ENCODE data around the gene GRK3.
A peak's percentile ranks its signal among the peaks of the same experiment; 100 is the strongest.

GRK3 gene

GRCh38 chr22:25697978-25698377, 133.5 kb downstream of the GRK3 start:
- no peak for DNase-seq
- no CpG with 5 or more reads among the region's 2 CpGs for WGBS (ENCODE audit: extremely low coverage, insufficient coverage, insufficient read length)
- no peak overlapping the region for H3K4ac ChIP-seq (ENCODE audit: low read depth, low read length)

GRCh38 chr22:25698461-25698860, 134.0 kb downstream of the GRK3 start:
- Histone ChIP-seq H3K79me1 (ENCODE audit: low read length) (no peaks in the 10 kb centered on the region), H3K18ac (ENCODE audit: low read length) (no peak overlapping the region), H2BK5ac (ENCODE audit: low read depth, low read length, poor library complexity) (no peak overlapping the region), H4K12ac (ENCODE audit: low read depth, low read length) (no peak overlapping the region), H2AK5ac (ENCODE audit: low read length) (no peak overlapping the region), H2BK120ac (ENCODE audit: insufficient read depth, low read length, poor library complexity) (no peak overlapping the region), H2AFZ (ENCODE audit: insufficient read depth, low read length, poor library complexity) (no peak overlapping the region), H4K91ac (ENCODE audit: low read depth, low read length) (no peak overlapping the region), H4K8ac (ENCODE audit: low read depth, low read length) (no peak overlapping the region), H3K36me3 (ENCODE audit: control insufficient read depth in 1 of 2, insufficient read depth in 2 of 2, low read length in 2 of 2) (peaks cover 0 to 5% of the 10 kb centered on the region in 2 experiments), H3K4me2 (ENCODE audit: low read length) (no peak overlapping the region), H3K14ac (ENCODE audit: low read length) (no peak overlapping the region), H3K4me1 (ENCODE audit: control insufficient read depth in 1 of 2, insufficient read depth in 2 of 2, low read length in 2 of 2) (peaks cover 0 to 10% of the 10 kb centered on the region in 2 experiments), H3K4me3 (ENCODE audit: low read depth, low read length) (no peak overlapping the region), H2BK12ac (ENCODE audit: low read length) (no peak overlapping the region), H3K79me2 (ENCODE audit: control insufficient read depth, insufficient read depth, low read length, poor library complexity) (no peaks in the 10 kb centered on the region), H3K23ac (ENCODE audit: low read length) (no peak overlapping the region), H3K27ac (ENCODE audit: low read depth, low read length) (peak overlapping the region; percentile 57), H3K27me3 (ENCODE audit: insufficient read depth, low read length) (no peaks in the 10 kb centered on the region), H3K9ac (ENCODE audit: low read length) (no peak overlapping the region), H3K9me3 (ENCODE audit: insufficient read depth, low read depth, low read length) (no peaks in the 10 kb centered on the region), H3K4ac (ENCODE audit: low read depth, low read length) (no peak overlapping the region)
- DNase-seq = peak; percentile 95
- no CpG with 5 or more reads among the region's 7 CpGs for WGBS (ENCODE audit: extremely low coverage, insufficient coverage, insufficient read length)

More at GRCh38 chr22:25697978-25698377, 133.5 kb downstream of the GRK3 start:
- H3K9ac ChIP-seq (ENCODE audit: low read length) = no peak overlapping the region
- peaks cover 0 to 5% of the 10 kb centered on the region in 2 experiments for H3K36me3 ChIP-seq (ENCODE audit: control insufficient read depth in 1 of 2, insufficient read depth in 2 of 2, low read length in 2 of 2)
- no peak overlapping the region for H2AK5ac ChIP-seq (ENCODE audit: low read length)
- no peak overlapping the region for H3K23ac ChIP-seq (ENCODE audit: low read length)
- H2AFZ ChIP-seq (ENCODE audit: insufficient read depth, low read length, poor library complexity) = no peak overlapping the region
- peaks cover 0 to 10% of the 10 kb centered on the region in 2 experiments for H3K4me1 ChIP-seq (ENCODE audit: control insufficient read depth in 1 of 2, insufficient read depth in 2 of 2, low read length in 2 of 2)
- H4K8ac ChIP-seq (ENCODE audit: low read depth, low read length) = no peak overlapping the region
- H2BK5ac ChIP-seq (ENCODE audit: low read depth, low read length, poor library complexity) = peak overlapping the region; percentile 32
- no peak overlapping the region for H4K12ac ChIP-seq (ENCODE audit: low read depth, low read length)
- no peak overlapping the region for H3K18ac ChIP-seq (ENCODE audit: low read length)
- H3K27me3 ChIP-seq (ENCODE audit: insufficient read depth, low read length) = no peaks in the 10 kb centered on the region
- no peak overlapping the region for H4K91ac ChIP-seq (ENCODE audit: low read depth, low read length)
- H2BK120ac ChIP-seq (ENCODE audit: insufficient read depth, low read length, poor library complexity) = peak overlapping the region; percentile 6
- H3K9me3 ChIP-seq (ENCODE audit: insufficient read depth, low read depth, low read length) = no peaks in the 10 kb centered on the region
- H3K4me3 ChIP-seq (ENCODE audit: low read depth, low read length) = no peak overlapping the region
- H2BK12ac ChIP-seq (ENCODE audit: low read length) = no peak overlapping the region
- peak overlapping the region; percentile 57 for H3K27ac ChIP-seq (ENCODE audit: low read depth, low read length)
- H3K79me1 ChIP-seq (ENCODE audit: low read length) = no peaks in the 10 kb centered on the region
- no peaks in the 10 kb centered on the region for H3K79me2 ChIP-seq (ENCODE audit: control insufficient read depth, insufficient read depth, low read length, poor library complexity)
- peak overlapping the region; percentile 23 for H3K14ac ChIP-seq (ENCODE audit: low read length)
- H3K4me2 ChIP-seq (ENCODE audit: low read length) = no peak overlapping the region

- Histone ChIP-seq H2BK5ac (ENCODE audit: low read depth, low read length, poor library complexity) (no peak overlapping the region), H3K79me1 (ENCODE audit: low read length) (no peaks in the 10 kb centered on the region), H2BK12ac (ENCODE audit: low read length) (no peak overlapping the region), H3K9me3 (ENCODE audit: insufficient read depth, low read depth, low read length) (no peaks in the 10 kb centered on the region), H3K9ac (ENCODE audit: low read length) (no peak overlapping the region), H3K27ac (ENCODE audit: low read depth, low read length) (peak overlapping the region; percentile 19), H3K23ac (ENCODE audit: low read length) (no peak overlapping the region), H2AFZ (ENCODE audit: insufficient read depth, low read length, poor library complexity) (no peak overlapping the region), H3K27me3 (ENCODE audit: insufficient read depth, low read length) (no peaks in the 10 kb centered on the region), H3K4ac (ENCODE audit: low read depth, low read length) (no peak overlapping the region), H2AK5ac (ENCODE audit: low read length) (no peak overlapping the region), H3K14ac (ENCODE audit: low read length) (no peak overlapping the region), H2BK120ac (ENCODE audit: insufficient read depth, low read length, poor library complexity) (peak overlapping the region; percentile 9), H3K4me1 (ENCODE audit: control insufficient read depth in 1 of 2, insufficient read depth in 2 of 2, low read length in 2 of 2) (peaks cover 0 to 10% of the 10 kb centered on the region in 2 experiments), H4K12ac (ENCODE audit: low read depth, low read length) (no peak overlapping the region), H4K8ac (ENCODE audit: low read depth, low read length) (peak overlapping the region; percentile 13), H3K4me2 (ENCODE audit: low read length) (no peak overlapping the region), H3K36me3 (ENCODE audit: control insufficient read depth in 1 of 2, insufficient read depth in 2 of 2, low read length in 2 of 2) (peaks cover 0 to 5% of the 10 kb centered on the region in 2 experiments), H3K4me3 (ENCODE audit: low read depth, low read length) (no peak overlapping the region), H4K91ac (ENCODE audit: low read depth, low read length) (peak overlapping the region; percentile 29), H3K79me2 (ENCODE audit: control insufficient read depth, insufficient read depth, low read length, poor library complexity) (no peaks in the 10 kb centered on the region), H3K18ac (ENCODE audit: low read length) (no peak overlapping the region)
- DNase-seq = no peak
- no CpG with 5 or more reads among the region's 6 CpGs for WGBS (ENCODE audit: extremely low coverage, insufficient coverage, insufficient read length)
These were observed 134.5 kb downstream of the GRK3 start for GRCh38 chr22:25698978-25699377.

GRCh38 chr22:25701056-25701780, 136.7 kb downstream of the GRK3 start:
- Histone ChIP-seq H3K4me3 (ENCODE audit: low read depth, low read length) (no peak overlapping the region), H2AK5ac (ENCODE audit: low read length) (no peak overlapping the region), H4K8ac (ENCODE audit: low read depth, low read length) (no peak overlapping the region), H4K12ac (ENCODE audit: low read depth, low read length) (no peak overlapping the region), H2BK120ac (ENCODE audit: insufficient read depth, low read length, poor library complexity) (no peak overlapping the region), H2BK12ac (ENCODE audit: low read length) (no peak overlapping the region), H3K23ac (ENCODE audit: low read length) (peak overlapping the region; percentile 63), H3K36me3 (ENCODE audit: control insufficient read depth in 1 of 2, insufficient read depth in 2 of 2, low read length in 2 of 2) (no peaks in the 10 kb centered on the region), H3K4me1 (ENCODE audit: control insufficient read depth in 1 of 2, insufficient read depth in 2 of 2, low read length in 2 of 2) (peaks cover 0 to 10% of the 10 kb centered on the region in 2 experiments), H4K91ac (ENCODE audit: low read depth, low read length) (no peak overlapping the region), H3K27ac (ENCODE audit: low read depth, low read length) (no peak overlapping the region), H3K79me2 (ENCODE audit: control insufficient read depth, insufficient read depth, low read length, poor library complexity) (no peaks in the 10 kb centered on the region), H3K4ac (ENCODE audit: low read depth, low read length) (no peak overlapping the region), H3K9me3 (ENCODE audit: insufficient read depth, low read depth, low read length) (no peaks in the 10 kb centered on the region), H3K79me1 (ENCODE audit: low read length) (no peaks in the 10 kb centered on the region), H3K9ac (ENCODE audit: low read length) (no peak overlapping the region), H3K14ac (ENCODE audit: low read length) (no peak overlapping the region), H3K18ac (ENCODE audit: low read length) (no peak overlapping the region), H2AFZ (ENCODE audit: insufficient read depth, low read length, poor library complexity) (no peak overlapping the region), H2BK5ac (ENCODE audit: low read depth, low read length, poor library complexity) (no peak overlapping the region), H3K27me3 (ENCODE audit: insufficient read depth, low read length) (no peaks in the 10 kb centered on the region), H3K4me2 (ENCODE audit: low read length) (no peak overlapping the region)
- WGBS (ENCODE audit: extremely low coverage, insufficient coverage, insufficient read length) = no CpG with 5 or more reads among the region's 13 CpGs
- no peak for DNase-seq

Measured in trophoblast cell (in vitro differentiated cells and primary cell).